Mesendoderm (in vitro differentiated cells): ENCODE measurements around the gene C1QTNF6.

Experiments
- DNase-seq: peaks from one replicate; pipeline ENCODE4 v3.0.0; 2013
- H2AK5ac ChIP-seq: 2 replicates; pipeline ENCODE4 v1.6.1; 2013; ENCODE audit warnings: low read length, inconsistent platforms
- H2BK120ac ChIP-seq: 2 replicates; pipeline ENCODE4 v1.6.1; 2013; ENCODE audit warnings: low read depth, mild to moderate bottlenecking, low read length, moderate library complexity, mixed read lengths
- H2BK15ac ChIP-seq: replicated peaks from 2 replicates; pipeline ENCODE4 v1.6.1; 2013; ENCODE audit warnings: low read depth, mild to moderate bottlenecking, moderate library complexity
- H2BK5ac ChIP-seq: 2 replicates; pipeline ENCODE4 v1.6.1; 2013; ENCODE audit warnings: low read length, inconsistent platforms
- H3K18ac ChIP-seq: 2 replicates; pipeline ENCODE4 v1.6.1; 2013; ENCODE audit warnings: mild to moderate bottlenecking, low read length, mixed read lengths
- H3K23ac ChIP-seq: one replicate; pipeline ENCODE4 v1.6.1; 2013; ENCODE audit warnings: low read length
- H3K27ac ChIP-seq: 2 replicates; pipeline ENCODE4 v1.5.1; 2013; ENCODE audit warnings: low read depth, mild to moderate bottlenecking, inconsistent platforms, low read length, moderate library complexity
- H3K27me3 ChIP-seq: 2 replicates; pipeline ENCODE4 v1.6.1; 2013; ENCODE audit warnings: low read length, control low read depth, mild to moderate bottlenecking, inconsistent platforms; ENCODE audit not compliant: insufficient read depth, poor library complexity
- H3K36me3 ChIP-seq: 2 replicates; pipeline ENCODE4 v1.6.1; 2013; ENCODE audit warnings: low read length, inconsistent platforms; ENCODE audit not compliant: control insufficient read depth, insufficient read depth
- H3K4ac ChIP-seq: one replicate; pipeline ENCODE4 v1.6.1; 2013; ENCODE audit warnings: low read depth, mild to moderate bottlenecking, low read length, moderate library complexity
- H3K4me1 ChIP-seq: 2 replicates; pipeline ENCODE4 v1.6.1; 2013; ENCODE audit warnings: low read depth, low read length, inconsistent platforms; ENCODE audit not compliant: control insufficient read depth
- H3K4me2 ChIP-seq: 2 replicates; pipeline ENCODE4 v1.6.1; 2013; ENCODE audit warnings: low read length
- H3K4me3 ChIP-seq: 2 replicates; pipeline ENCODE4 v1.5.1; 2013; ENCODE audit warnings: mild to moderate bottlenecking, low read length
- H3K56ac ChIP-seq: one replicate; pipeline ENCODE4 v1.6.1; 2013; ENCODE audit warnings: low read length
- H3K79me1 ChIP-seq: 2 replicates; pipeline ENCODE4 v1.6.1; 2013; ENCODE audit warnings: low read length, inconsistent platforms
- H3K79me2 ChIP-seq: 2 replicates; pipeline ENCODE4 v1.6.1; 2013; ENCODE audit warnings: mild to moderate bottlenecking, low read length; ENCODE audit not compliant: control insufficient read depth, insufficient read depth
- H3K9ac ChIP-seq: 2 replicates; pipeline ENCODE4 v1.6.1; 2013; ENCODE audit warnings: low read length, inconsistent platforms
- H4K5ac ChIP-seq: one replicate; pipeline ENCODE4 v1.6.1; 2013; ENCODE audit warnings: low read length
- H4K8ac ChIP-seq: one replicate; pipeline ENCODE4 v1.6.1; 2013; ENCODE audit warnings: low read depth, mild to moderate bottlenecking, control low read depth, low read length, moderate library complexity
- WGBS: extraction: QIAGEN DNeasy Blood & Tissue Kit; methylation state at CpG from one replicate; pipeline ENCODE4 v1.1.7; 2013; ENCODE audit warnings: low lambda C conversion rate, missing lambda C conversion rate; ENCODE audit not compliant: insufficient coverage; ENCODE audit errors: extremely low coverage; 5-methylcytosine and 5-hydroxymethylcytosine counted together

The C1QTNF6 gene

DNA sequence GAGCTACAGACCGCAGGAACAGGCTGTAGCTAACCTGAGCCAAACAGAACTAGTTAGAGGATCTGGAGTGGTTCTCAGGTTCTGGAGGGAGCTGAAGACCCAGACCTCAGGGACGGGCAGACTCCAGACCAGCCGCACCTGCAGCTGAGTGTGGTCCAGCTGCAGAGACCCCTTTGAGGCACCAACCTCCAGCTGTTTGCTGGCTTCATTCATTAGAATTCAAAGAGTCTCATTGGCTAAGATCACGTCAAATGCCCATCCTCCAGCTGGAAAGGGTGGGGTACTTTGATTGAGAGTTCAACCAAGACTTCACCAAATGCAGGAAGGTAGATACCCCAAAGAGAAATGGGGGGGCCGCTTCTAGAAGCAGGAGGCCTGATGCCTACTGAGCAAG is 25.0 kb downstream of the C1QTNF6 start:
- Histone ChIP-seq H3K79me1 (no peaks in the 10 kb centered on the region), H3K36me3 (no peaks in the 10 kb centered on the region), H3K4ac (no peak overlapping the region), H3K4me1 (peaks cover 3% of the 10 kb centered on the region), H2BK15ac (no peak overlapping the region), H3K27ac (no peak overlapping the region), H3K18ac (no peak overlapping the region), H4K8ac (no peak overlapping the region), H3K23ac (no peak overlapping the region), H3K4me2 (no peak overlapping the region), H2BK120ac (no peak overlapping the region), H3K79me2 (no peaks in the 10 kb centered on the region), H3K27me3 (no peaks in the 10 kb centered on the region), H3K9ac (no peak overlapping the region), H4K5ac (no peak overlapping the region), H2BK5ac (no peak overlapping the region), H3K4me3 (no peak overlapping the region), H3K56ac (no peak overlapping the region), H2AK5ac (no peak overlapping the region)
- no peak for DNase-seq
- WGBS: no CpG with 5 or more reads among the region's 5 CpGs

DNA sequence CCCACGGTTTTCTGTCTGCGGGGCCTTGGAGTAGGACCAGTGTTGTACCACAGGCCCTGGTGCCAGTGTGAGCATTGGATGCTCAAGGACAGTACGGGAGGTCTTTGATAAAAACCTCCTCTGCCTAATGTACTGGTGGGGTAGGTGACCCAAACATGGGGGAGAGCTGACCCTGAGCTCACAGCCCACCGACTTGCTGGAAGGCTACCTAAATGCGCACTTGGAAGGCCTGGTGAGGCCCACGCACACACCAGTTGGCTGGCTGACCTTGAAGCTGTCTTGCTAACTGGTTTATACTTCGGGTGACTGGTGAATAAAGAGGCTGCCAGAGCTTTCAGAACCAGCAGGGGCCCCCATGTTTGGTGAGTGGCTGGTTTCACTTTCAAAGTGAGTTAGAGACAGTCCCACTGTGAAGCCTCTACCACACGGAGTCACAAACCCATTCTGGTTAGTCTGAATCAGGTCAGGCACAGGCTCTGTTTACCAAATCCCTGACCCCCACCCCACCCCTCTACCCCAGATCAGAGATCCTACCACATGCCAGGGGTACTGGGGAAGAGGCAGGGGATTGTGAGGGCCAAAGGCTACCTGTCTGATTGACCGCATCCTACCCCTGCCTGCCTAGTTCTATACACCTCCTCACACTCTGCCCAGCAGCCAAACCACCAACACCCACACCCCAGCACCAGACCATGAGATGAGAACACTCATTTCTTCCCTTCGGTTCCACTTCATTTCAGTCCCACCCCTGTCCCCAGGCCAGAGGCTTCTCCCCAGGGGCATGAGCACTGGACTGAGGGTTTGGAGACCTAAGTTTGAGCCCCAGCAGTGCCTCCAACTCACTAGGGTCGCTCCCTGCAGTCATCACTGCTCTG is 25.6 kb downstream of the C1QTNF6 start:
- no peak overlapping the region for H3K56ac ChIP-seq
- no peak for DNase-seq
- H3K36me3 ChIP-seq: no peaks in the 10 kb centered on the region

DNA sequence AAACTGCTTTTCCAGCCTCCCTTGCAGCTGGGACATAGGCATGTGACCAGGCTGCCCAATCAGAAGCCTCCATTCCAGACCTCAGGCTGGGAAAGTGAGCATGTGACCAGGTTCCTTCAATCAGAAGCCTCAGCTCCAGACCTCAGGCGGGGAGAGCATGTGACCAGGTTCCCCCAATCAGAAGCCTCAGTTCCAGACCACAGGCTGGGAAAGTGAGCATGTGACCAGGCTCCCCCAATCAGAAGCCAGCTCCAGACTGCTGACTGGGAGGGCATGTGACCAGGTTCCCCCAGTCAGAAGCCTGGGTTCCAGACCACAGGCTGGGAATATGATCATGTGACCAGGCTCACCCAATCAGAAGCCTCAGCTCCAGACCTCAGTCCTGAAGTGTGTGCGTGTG is 26.6 kb downstream of the C1QTNF6 start:
- H4K5ac ChIP-seq: no peak overlapping the region
- no peak overlapping the region for H3K27ac ChIP-seq
- H3K27me3 ChIP-seq: no peaks in the 10 kb centered on the region
- H2BK5ac ChIP-seq: no peak overlapping the region
- no peak overlapping the region for H3K9ac ChIP-seq
- H4K8ac ChIP-seq: no peak overlapping the region
- H2BK120ac ChIP-seq: no peak overlapping the region
- H3K4me2 ChIP-seq: no peak overlapping the region
- H3K56ac ChIP-seq: no peak overlapping the region
- H3K18ac ChIP-seq: no peak overlapping the region
- no peak overlapping the region for H3K23ac ChIP-seq
- H3K36me3 ChIP-seq: no peaks in the 10 kb centered on the region
- H3K4ac ChIP-seq: no peak overlapping the region
- H3K4me3 ChIP-seq: no peak overlapping the region
- peak; percentile 64 for DNase-seq
- peaks cover 3% of the 10 kb centered on the region for H3K4me1 ChIP-seq
- H3K79me2 ChIP-seq: no peaks in the 10 kb centered on the region
- no CpG with 5 or more reads among the region's 2 CpGs for WGBS
- H3K79me1 ChIP-seq: no peaks in the 10 kb centered on the region
- no peak overlapping the region for H2AK5ac ChIP-seq
- no peak overlapping the region for H2BK15ac ChIP-seq

More for the DNA sequence above, 25.6 kb downstream of the C1QTNF6 start:
- no peaks in the 10 kb centered on the region for H3K27me3 ChIP-seq
- H3K23ac ChIP-seq: no peak overlapping the region
- peaks cover 3% of the 10 kb centered on the region for H3K4me1 ChIP-seq
- H3K4ac ChIP-seq: no peak overlapping the region
- H2BK5ac ChIP-seq: no peak overlapping the region
- H3K79me1 ChIP-seq: no peaks in the 10 kb centered on the region
- no peak overlapping the region for H3K18ac ChIP-seq
- H3K79me2 ChIP-seq: no peaks in the 10 kb centered on the region
- no CpG with 5 or more reads among the region's 11 CpGs for WGBS
- H2BK120ac ChIP-seq: no peak overlapping the region
- H2BK15ac ChIP-seq: no peak overlapping the region
- no peak overlapping the region for H3K4me2 ChIP-seq
- no peak overlapping the region for H2AK5ac ChIP-seq
- H3K27ac ChIP-seq: no peak overlapping the region
- H3K9ac ChIP-seq: no peak overlapping the region
- H3K4me3 ChIP-seq: no peak overlapping the region
- no peak overlapping the region for H4K8ac ChIP-seq
- H4K5ac ChIP-seq: no peak overlapping the region

DNA sequence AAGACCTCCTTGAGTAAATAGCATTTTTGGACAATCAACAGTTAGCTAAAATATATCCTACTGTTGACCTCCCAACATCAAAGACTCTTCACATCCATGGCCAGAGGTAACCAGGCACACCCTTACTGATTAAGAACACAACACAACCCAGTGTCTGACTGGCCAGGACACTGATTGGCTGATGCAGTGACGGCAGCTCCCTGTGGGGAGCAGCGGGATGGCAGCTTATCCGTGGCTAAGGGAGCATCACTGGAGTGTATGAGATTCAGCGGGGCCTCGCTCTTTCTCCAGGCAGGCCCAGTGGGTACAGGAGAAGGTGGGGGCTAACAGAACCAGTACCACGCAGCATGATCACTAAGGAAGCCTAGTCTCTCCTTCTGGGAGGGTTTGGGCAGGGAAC is 28.0 kb downstream of the C1QTNF6 start:
- no peak overlapping the region for H2AK5ac ChIP-seq
- H3K4ac ChIP-seq: no peak overlapping the region
- no peaks in the 10 kb centered on the region for H3K36me3 ChIP-seq
- no peak overlapping the region for H4K5ac ChIP-seq
- peak; percentile 40 for DNase-seq
- H3K4me3 ChIP-seq: no peak overlapping the region
- H3K4me2 ChIP-seq: no peak overlapping the region
- WGBS: no CpG with 5 or more reads among the region's 6 CpGs
- no peaks in the 10 kb centered on the region for H3K4me1 ChIP-seq
- no peaks in the 10 kb centered on the region for H3K79me1 ChIP-seq
- H3K9ac ChIP-seq: no peak overlapping the region
- H3K56ac ChIP-seq: no peak overlapping the region
- no peak overlapping the region for H2BK120ac ChIP-seq
- no peak overlapping the region for H2BK5ac ChIP-seq
- no peaks in the 10 kb centered on the region for H3K79me2 ChIP-seq
- H3K18ac ChIP-seq: no peak overlapping the region
- no peak overlapping the region for H3K23ac ChIP-seq
- no peak overlapping the region for H3K27ac ChIP-seq
- no peak overlapping the region for H2BK15ac ChIP-seq
- no peaks in the 10 kb centered on the region for H3K27me3 ChIP-seq
- H4K8ac ChIP-seq: no peak overlapping the region

- H2AK5ac ChIP-seq: no peak overlapping the region
- H3K18ac ChIP-seq: no peak overlapping the region
- no peaks in the 10 kb centered on the region for H3K79me2 ChIP-seq
- H2BK5ac ChIP-seq: no peak overlapping the region
- no CpG with 5 or more reads among the region's 5 CpGs for WGBS
- no peak overlapping the region for H3K27ac ChIP-seq
- H3K23ac ChIP-seq: no peak overlapping the region
- no peaks in the 10 kb centered on the region for H3K36me3 ChIP-seq
- no peak overlapping the region for H3K9ac ChIP-seq
- no peaks in the 10 kb centered on the region for H3K27me3 ChIP-seq
- H3K4ac ChIP-seq: no peak overlapping the region
- no peak overlapping the region for H3K56ac ChIP-seq
- H3K79me1 ChIP-seq: no peaks in the 10 kb centered on the region
- no peak overlapping the region for H2BK120ac ChIP-seq
- no peak overlapping the region for H3K4me2 ChIP-seq
- H3K4me3 ChIP-seq: no peak overlapping the region
- DNase-seq: no peak
- H4K8ac ChIP-seq: no peak overlapping the region
- H2BK15ac ChIP-seq: no peak overlapping the region
- no peak overlapping the region for H4K5ac ChIP-seq
- H3K4me1 ChIP-seq: no peaks in the 10 kb centered on the region
Measured at GRCh38 chr22:37158963-37159290, 29.1 kb downstream of the C1QTNF6 start.
